WTC11 (cell line): ENCODE results near the gene ACSF3. TPM values are rescaled to one million over a fixed set of nuclear protein-coding genes. Genes with fewer than 3 reads are reported as not detected.
"Not testable (repeated sequence)": the region's sequence is repeated elsewhere in the genome, so short reads cannot be mapped to it uniquely, and the experiment has no call there.

Source experiments
- ATAC-seq: fragments of 200-7000 bp; cut with Tn5 transposase; 2 replicates; pipeline ENCODE4 v1.10.0; 2021; ENCODE audit warnings: mild to moderate bottlenecking, moderate library complexity
- CTCF ChIA-PET: fragments of 300-600 bp; sonication (Branson Sonifier 250); formaldehyde crosslinking; loops from one replicate; lab custom pipeline; 2021; ENCODE audit warnings: antibody characterized with exemption; lab: Charles Lee
- POLR2A ChIA-PET: fragments of 350-600 bp; sonication (Branson Sonifier 250); formaldehyde crosslinking; loops from one replicate; lab custom pipeline; 2021; ENCODE audit warnings: antibody characterized with exemption; lab: Charles Lee
- DNase-seq: peaks from one replicate; pipeline ENCODE4 v3.0.0; 2021; ENCODE audit warnings: low spot score
- H3K27ac Mint-ChIP-seq: 2 replicates; pipeline ENCODE4 v1.8.0; 2021; ENCODE audit warnings: mixed read lengths
- H3K27me3 Mint-ChIP-seq: 2 replicates; pipeline ENCODE4 v1.8.0; 2021; ENCODE audit warnings: low read depth, mild to moderate bottlenecking, moderate library complexity, mixed read lengths
- H3K36me3 Mint-ChIP-seq: 2 replicates; pipeline ENCODE4 v1.8.0; 2021; ENCODE audit warnings: mixed read lengths
- H3K4me1 Mint-ChIP-seq: 2 replicates; pipeline ENCODE4 v1.8.0; 2022; ENCODE audit warnings: mixed read lengths
- H3K4me3 Mint-ChIP-seq: 2 replicates; pipeline ENCODE4 v1.8.0; 2021; ENCODE audit warnings: mild to moderate bottlenecking, moderate library complexity, mixed read lengths
- H3K9me3 Mint-ChIP-seq: 2 replicates; pipeline ENCODE4 v1.8.0; 2021; ENCODE audit warnings: mixed read lengths
- E2F1 ChIP-seq: sonication (generic); formaldehyde crosslinking; IDR thresholded peaks from 2 replicates; pipeline ENCODE4 v1.8.0; 2022; ENCODE audit warnings: mild to moderate bottlenecking, missing genetic modification reagents
- EMX1 ChIP-seq: fragments of 250-450 bp; sonication (Bioruptor Pico); IDR thresholded peaks from 2 replicates; pipeline ENCODE4 v1.8.0; 2021; ENCODE audit warnings: mild to moderate bottlenecking
- ETV6 ChIP-seq: sonication (generic); formaldehyde crosslinking; IDR thresholded peaks from 2 replicates; pipeline ENCODE4 v1.8.1; 2022; ENCODE audit warnings: mild to moderate bottlenecking, missing genetic modification reagents
- FOXK1 ChIP-seq: sonication (generic); formaldehyde crosslinking; IDR thresholded peaks from 2 replicates; pipeline ENCODE4 v1.8.0; 2022; ENCODE audit warnings: mild to moderate bottlenecking, moderate library complexity, missing genetic modification reagents
- FOXP1 ChIP-seq: sonication (generic); formaldehyde crosslinking; IDR thresholded peaks from 2 replicates; pipeline ENCODE4 v1.8.0; 2022; ENCODE audit warnings: missing genetic modification reagents, mild to moderate bottlenecking, moderate library complexity, borderline replicate concordance
- GABPB1 ChIP-seq: sonication (generic); formaldehyde crosslinking; IDR thresholded peaks from 2 replicates; pipeline ENCODE4 v1.8.1; 2023; ENCODE audit warnings: mild to moderate bottlenecking, missing genetic modification reagents
- IRF1 ChIP-seq: sonication (generic); formaldehyde crosslinking; IDR thresholded peaks from 2 replicates; pipeline ENCODE4 v1.8.0; 2023; ENCODE audit warnings: missing genetic modification reagents
- MLX ChIP-seq: sonication (generic); formaldehyde crosslinking; IDR thresholded peaks from 2 replicates; pipeline ENCODE4 v1.8.1; 2023; ENCODE audit warnings: mild to moderate bottlenecking, missing genetic modification reagents, moderate library complexity
- MYBL2 ChIP-seq: sonication (generic); formaldehyde crosslinking; IDR thresholded peaks from 2 replicates; pipeline ENCODE4 v1.8.1; 2023; ENCODE audit warnings: mild to moderate bottlenecking, moderate library complexity, missing genetic modification reagents
- PREB ChIP-seq: sonication (generic); formaldehyde crosslinking; IDR thresholded peaks from 2 replicates; pipeline ENCODE4 v1.8.1; 2022; ENCODE audit warnings: mild to moderate bottlenecking, missing genetic modification reagents, moderate library complexity, borderline replicate concordance
- PRRX2 ChIP-seq: fragments of 250-450 bp; sonication (Bioruptor Pico); IDR thresholded peaks from 2 replicates; pipeline ENCODE4 v1.8.0; 2021; ENCODE audit warnings: mild to moderate bottlenecking
- SMAD3 ChIP-seq: sonication (generic); formaldehyde crosslinking; IDR thresholded peaks from 2 replicates; pipeline ENCODE4 v1.8.0; 2022; ENCODE audit warnings: missing genetic modification reagents, mild to moderate bottlenecking, borderline replicate concordance
- SP1 ChIP-seq: sonication (generic); formaldehyde crosslinking; conservative IDR thresholded peaks from 2 replicates; pipeline ENCODE4 v1.8.1; 2022; ENCODE audit warnings: missing genetic modification reagents
- TCF7 ChIP-seq: sonication (generic); formaldehyde crosslinking; IDR thresholded peaks from 2 replicates; pipeline ENCODE4 v1.8.0; 2022; ENCODE audit warnings: mild to moderate bottlenecking, low read depth, missing genetic modification reagents, moderate library complexity
- ZBTB43 ChIP-seq: sonication (generic); formaldehyde crosslinking; IDR thresholded peaks from 2 replicates; pipeline ENCODE4 v1.8.1; 2023; ENCODE audit warnings: mild to moderate bottlenecking, missing genetic modification reagents
- ZMAT4 ChIP-seq: fragments of 250-450 bp; sonication (Bioruptor Pico); IDR thresholded peaks from 2 replicates; pipeline ENCODE4 v1.9.0; 2021; ENCODE audit warnings: mild to moderate bottlenecking
- ZNF121 ChIP-seq: sonication (generic); formaldehyde crosslinking; IDR thresholded peaks from 2 replicates; pipeline ENCODE4 v1.8.0; 2023; ENCODE audit warnings: missing genetic modification reagents
- ZNF263 ChIP-seq: sonication (generic); formaldehyde crosslinking; IDR thresholded peaks from 2 replicates; pipeline ENCODE4 v1.8.1; 2022; ENCODE audit warnings: low read depth, mild to moderate bottlenecking, moderate library complexity, missing genetic modification reagents
- ZNF317 ChIP-seq: sonication (generic); formaldehyde crosslinking; IDR thresholded peaks from 2 replicates; pipeline ENCODE4 v1.8.1; 2023; ENCODE audit warnings: low read depth, mild to moderate bottlenecking, moderate library complexity, missing genetic modification reagents, borderline replicate concordance
- ZNF416 ChIP-seq: fragments of 250-450 bp; sonication (Bioruptor Pico); IDR thresholded peaks from 2 replicates; pipeline ENCODE4 v1.9.0; 2021; ENCODE audit warnings: mild to moderate bottlenecking, inconsistent platforms
- total RNA-seq: library from RNA; stranded (reverse); gene quantifications from 3 replicates; pipeline ENCODE4 v1.2.3, GENCODE V29; 2021

Gene ACSF3
- total RNA-seq, 1 experiment from 2014 or later, result 22.9 TPM

GRCh38 chr16:89191033-89191900, 97.6 kb downstream of the ACSF3 start:
- POLR2A ChIA-PET, result no interaction called here
- Mint-ChIP-seq H3K36me3 (no peaks in the 10 kb centered on the region), H3K27ac (no peak overlapping the region), H3K27me3 (peaks cover 3% of the 10 kb centered on the region), H3K4me3 (no peak overlapping the region), H3K9me3 (no peaks in the 10 kb centered on the region), H3K4me1 (no peaks in the 10 kb centered on the region)
- TF ChIP-seq ZNF416 (CRISPR knock-in tag) (no peak), GABPB1 (CRISPR knock-in tag) (peak; percentile 56; the same call in 1 of the 2 replicates)
- ATAC-seq, result no peak
- CTCF ChIA-PET, result interaction anchor here (2.4 kb wide), 1 partner anchor 18 kb away, joined by 14 read pairs; no protein-coding TSS in a partner anchor
- DNase-seq, result peak; percentile 20

GRCh38 chr16:89191901-89192185, 98.2 kb downstream of the ACSF3 start:
- H3K27ac Mint-ChIP-seq, result no peak overlapping the region
- TF ChIP-seq ZNF317 (CRISPR knock-in tag) (no peak), ZNF121 (CRISPR knock-in tag) (no peak), E2F1 (no peak), ZBTB43 (no peak)
- no peaks in the 10 kb centered on the region for H3K9me3 Mint-ChIP-seq
- H3K4me1 Mint-ChIP-seq, result no peaks in the 10 kb centered on the region
- ATAC-seq (no peak), DNase-seq (peak; percentile 16)
- no peak overlapping the region for H3K4me3 Mint-ChIP-seq
- CTCF ChIA-PET, result interaction anchor here (2.4 kb wide), 1 partner anchor 18 kb away, joined by 14 read pairs; no protein-coding TSS in a partner anchor
- POLR2A ChIA-PET, result no interaction called here
- H3K36me3 Mint-ChIP-seq, result no peaks in the 10 kb centered on the region
- peaks cover 3% of the 10 kb centered on the region for H3K27me3 Mint-ChIP-seq

- H3K4me1 Mint-ChIP-seq, H3K27ac Mint-ChIP-seq, H3K36me3 Mint-ChIP-seq, H3K9me3 Mint-ChIP-seq, H3K27me3 Mint-ChIP-seq, H3K4me3 Mint-ChIP-seq: not testable (repeated sequence)
- ChIA-PET POLR2A (interaction anchor here (1.0 to 1.2 kb wide), 2 partner anchors 9 to 21 kb away, joined by 3 to 6 read pairs; partner anchors contain the start of gene CDH15), CTCF (interaction anchor here (0.6 to 2.4 kb wide), 21 partner anchors 9 to 508 kb away, joined by 3 to 21 read pairs (median 4); partner anchors contain the start of genes APRT and CDH15)
- peak; percentile 40 for ATAC-seq
- TF ChIP-seq MLX (CRISPR knock-in tag) (0 out of 2 replicates have a peak, but pooled peaks have one; percentile 26), ZNF263 (0 out of 2 replicates have a peak, but pooled peaks have one; percentile 26), TCF7 (CRISPR knock-in tag) (peak; percentile 50; the same call in 1 of the 2 replicates), SP1 (CRISPR knock-in tag) (peak; percentile 77), FOXP1 (CRISPR knock-in tag) (0 out of 2 replicates have a peak, but pooled peaks have one; percentile 35), GABPB1 (CRISPR knock-in tag) (peak; percentile 72)
- DNase-seq, result peak; percentile 89
Observed at GRCh38 chr16:89192186-89192955, 98.7 kb downstream of the ACSF3 start.

GRCh38 chr16:89192956-89193575, 99.4 kb downstream of the ACSF3 start:
- H3K36me3 Mint-ChIP-seq, result no peaks in the 10 kb centered on the region
- ChIA-PET CTCF (interaction anchor here (0.6 to 2.4 kb wide), 22 partner anchors 9 to 507 kb away, joined by 3 to 21 read pairs (median 4); partner anchors contain the start of genes APRT and CDH15), POLR2A (interaction anchor here (0.5 to 1.2 kb wide), 3 partner anchors 9 to 22 kb away, joined by 3 to 6 read pairs (median 3); partner anchors contain the start of gene CDH15)
- no peaks in the 10 kb centered on the region for H3K9me3 Mint-ChIP-seq
- peaks cover 3% of the 10 kb centered on the region for H3K27me3 Mint-ChIP-seq
- no peaks in the 10 kb centered on the region for H3K4me1 Mint-ChIP-seq
- H3K27ac Mint-ChIP-seq, result no peak overlapping the region
- peak; percentile 90 for DNase-seq
- H3K4me3 Mint-ChIP-seq, result no peak overlapping the region
- peak; percentile 78 for ATAC-seq
- TF ChIP-seq PREB (CRISPR knock-in tag), result no peak
- TF ChIP-seq GABPB1 (CRISPR knock-in tag), result no peak
- TF ChIP-seq ETV6 (CRISPR knock-in tag), result no peak
- TF ChIP-seq IRF1 (CRISPR knock-in tag), result no peak
- TF ChIP-seq ZMAT4 (CRISPR knock-in tag), result no peak
- no peak for TF ChIP-seq FOXK1 (CRISPR knock-in tag)
- no peak for TF ChIP-seq EMX1 (CRISPR knock-in tag)
- no peak for TF ChIP-seq MYBL2 (CRISPR knock-in tag)
- TF ChIP-seq PRRX2 (CRISPR knock-in tag), result no peak
- no peak for TF ChIP-seq SMAD3 (CRISPR knock-in tag)
